ENCODE measurements around the gene POLG2.
"Not testable (repeated sequence)": the region's sequence is repeated elsewhere in the genome, so short reads cannot be mapped to it uniquely, and the experiment has no call there.

Gene POLG2

DNA sequence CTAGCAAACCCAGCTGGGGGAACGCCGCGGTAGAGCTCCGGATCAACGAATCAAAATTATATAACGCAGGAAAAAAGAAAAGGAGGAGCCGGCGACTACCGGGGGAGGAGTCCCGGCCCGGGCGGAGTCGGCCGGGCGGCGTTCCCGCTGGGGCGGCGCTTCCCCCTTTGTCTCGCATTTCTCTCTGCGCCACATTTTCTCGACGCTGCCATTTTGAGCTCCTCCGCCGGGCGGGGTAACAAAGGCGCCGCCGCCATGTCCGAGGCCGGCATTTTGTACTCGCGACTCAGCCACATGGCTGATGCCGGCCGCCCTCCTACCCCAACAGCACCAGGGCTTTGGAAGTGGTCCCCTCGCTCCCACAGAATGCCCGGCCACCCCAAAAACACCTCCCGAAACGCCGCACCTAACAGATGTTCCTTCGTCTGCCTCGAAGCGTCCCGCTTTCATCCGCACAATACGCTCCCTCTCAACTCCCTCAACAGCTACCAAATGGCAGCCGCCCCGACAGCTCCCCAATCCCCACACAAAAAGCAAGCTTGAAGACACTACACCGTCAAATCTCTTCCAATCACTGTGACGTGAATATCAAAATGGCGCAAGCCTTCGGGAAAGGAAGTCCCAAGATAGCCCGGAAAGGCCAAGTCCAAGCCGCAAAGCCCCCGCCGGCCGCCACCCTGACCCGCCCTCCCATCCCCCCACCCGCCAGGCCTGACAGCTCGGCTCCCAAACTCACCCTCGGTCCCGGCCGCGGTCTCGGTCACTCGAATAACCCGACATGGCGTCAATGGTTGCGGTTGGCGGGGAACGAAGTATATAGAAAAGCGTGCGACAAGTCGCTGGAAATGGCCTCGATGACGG is 8.7 kb upstream of the POLG2 start:
- DNase-seq (ENCODE audit: low spot score): peak; percentile 86

GRCh38 chr17:64504769-64505339 is 8.0 kb upstream of the POLG2 start:
- no peak for DNase-seq (ENCODE audit: low spot score)

DNA sequence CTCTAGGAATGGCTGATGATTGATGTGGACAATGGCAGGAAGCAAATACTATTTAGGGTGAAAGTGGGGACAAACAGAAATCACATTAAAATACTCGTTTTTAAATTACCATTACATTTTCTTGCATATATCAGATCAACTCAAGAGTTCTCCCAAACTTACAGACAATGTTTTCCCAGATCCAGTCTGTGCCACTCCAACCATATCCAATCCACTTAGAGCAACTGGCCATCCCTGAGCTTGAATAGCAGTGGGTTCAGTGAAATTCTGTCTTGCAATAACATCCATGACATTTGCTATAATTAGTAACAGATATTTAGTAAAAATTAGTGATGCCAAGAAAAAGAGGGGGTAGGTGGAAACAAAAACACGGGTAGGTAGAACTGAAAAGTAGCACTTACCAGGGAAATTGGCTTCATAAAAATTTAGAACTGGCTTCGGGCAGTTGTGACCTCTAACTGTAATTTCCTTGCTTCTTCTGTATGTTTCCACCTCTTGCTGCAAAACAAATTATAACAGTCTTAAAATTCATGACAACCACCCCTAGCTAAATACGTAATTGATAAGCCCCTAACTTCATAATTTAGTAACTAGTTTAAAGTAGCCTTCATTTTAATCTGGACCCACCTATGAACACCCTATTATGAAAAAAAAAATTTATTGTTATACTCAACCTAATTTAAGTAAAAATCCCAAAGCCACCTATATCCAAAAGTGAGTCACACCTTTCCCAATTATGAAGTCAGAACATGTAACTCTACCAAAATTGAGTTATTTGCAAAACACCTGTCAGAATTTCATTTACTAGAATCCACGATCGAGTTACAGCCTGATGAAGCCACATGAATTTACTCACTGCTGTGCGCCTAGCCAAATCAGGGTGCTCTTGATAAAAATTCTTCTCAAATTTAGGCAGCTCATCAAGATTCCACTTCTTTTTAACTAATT is 7.2 kb upstream of the POLG2 start:
- no peak for DNase-seq (ENCODE audit: low spot score)

- DNase-seq (ENCODE audit: low spot score): no peak
These were observed 6.5 kb upstream of the POLG2 start for GRCh38 chr17:64503341-64503740.

- DNase-seq (ENCODE audit: low spot score): peak; percentile 7
These were observed 6.0 kb upstream of the POLG2 start for GRCh38 chr17:64502809-64503208.

DNA sequence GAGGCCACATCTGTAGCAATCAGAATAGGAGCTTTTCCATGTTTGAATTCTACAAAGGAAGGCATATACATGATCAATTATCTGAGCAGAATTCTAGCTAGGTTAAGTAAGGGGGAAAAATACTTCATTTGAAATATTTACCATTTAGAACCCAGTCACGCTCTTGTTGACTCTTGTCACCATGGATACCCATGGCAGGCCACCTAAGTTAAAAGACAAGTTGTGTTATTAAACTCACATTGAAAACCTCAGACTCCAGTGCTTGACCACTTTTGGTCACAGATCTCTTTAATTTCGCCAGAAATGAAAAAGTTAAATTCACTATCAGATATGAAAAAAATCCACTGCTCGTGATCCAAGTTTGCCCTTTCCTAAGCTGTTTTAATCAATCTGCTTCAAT is 5.2 kb upstream of the POLG2 start:
- DNase-seq (ENCODE audit: low spot score): no peak

GRCh38 chr17:64500862-64501765 is 4.3 kb upstream of the POLG2 start:
- peak; percentile 3 for DNase-seq (ENCODE audit: low spot score)

- peak; percentile 7 for DNase-seq (ENCODE audit: low spot score)
These were observed 3.6 kb upstream of the POLG2 start for GRCh38 chr17:64500487-64500859.

- peak; percentile 28 for DNase-seq (ENCODE audit: low spot score)
These were observed 3.1 kb upstream of the POLG2 start for GRCh38 chr17:64499805-64500486.

- DNase-seq (ENCODE audit: low spot score): peak; percentile 35
These were observed 1.7 kb upstream of the POLG2 start for GRCh38 chr17:64498308-64499203.

- no peak for DNase-seq (ENCODE audit: low spot score)
These were observed 746 bp upstream of the POLG2 start for GRCh38 chr17:64497565-64498035.

GRCh38 chr17:64496348-64496785 is 487 bp downstream of the POLG2 start:
- DNase-seq (ENCODE audit: low spot score): peak; percentile 39

DNA sequence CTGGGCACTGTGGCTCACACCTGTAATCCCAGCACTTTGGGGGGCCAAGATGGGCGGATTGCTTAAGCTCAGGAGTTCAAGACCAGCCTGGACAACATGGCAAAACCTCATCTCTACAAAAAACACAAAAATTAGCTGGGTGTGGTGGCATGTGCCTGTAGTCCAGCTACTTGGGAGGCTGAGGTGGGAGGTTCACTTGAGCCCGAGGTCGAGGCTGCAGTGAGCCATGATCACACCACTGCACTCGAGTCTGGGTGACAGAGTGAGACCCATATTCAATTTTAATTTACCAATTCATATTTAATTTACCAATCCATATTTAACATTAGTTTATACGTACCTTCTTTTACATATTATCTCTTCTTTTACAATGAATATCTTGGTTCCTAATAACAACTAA is 1.6 kb downstream of the POLG2 start:
- DNase-seq (ENCODE audit: low spot score): not testable (repeated sequence)

DNA sequence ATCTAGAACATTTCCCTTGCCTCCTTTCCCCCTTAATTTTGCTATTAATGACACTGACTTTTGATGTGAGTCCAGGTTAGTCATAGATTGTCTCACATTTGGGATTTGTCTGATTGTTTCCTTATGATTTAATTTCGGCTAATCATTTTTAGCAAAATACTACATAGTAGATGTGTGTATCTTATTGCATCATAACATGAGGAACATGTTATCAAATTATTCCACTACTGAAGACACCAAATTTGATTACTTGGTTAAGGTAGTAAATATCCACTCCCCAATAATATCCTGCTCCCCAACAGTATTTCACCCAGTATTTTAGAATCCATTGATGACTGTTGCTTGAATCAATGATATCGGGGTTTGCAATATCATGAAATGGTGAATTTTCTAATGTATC is 2.7 kb downstream of the POLG2 start:
- DNase-seq (ENCODE audit: low spot score): no peak

DNA sequence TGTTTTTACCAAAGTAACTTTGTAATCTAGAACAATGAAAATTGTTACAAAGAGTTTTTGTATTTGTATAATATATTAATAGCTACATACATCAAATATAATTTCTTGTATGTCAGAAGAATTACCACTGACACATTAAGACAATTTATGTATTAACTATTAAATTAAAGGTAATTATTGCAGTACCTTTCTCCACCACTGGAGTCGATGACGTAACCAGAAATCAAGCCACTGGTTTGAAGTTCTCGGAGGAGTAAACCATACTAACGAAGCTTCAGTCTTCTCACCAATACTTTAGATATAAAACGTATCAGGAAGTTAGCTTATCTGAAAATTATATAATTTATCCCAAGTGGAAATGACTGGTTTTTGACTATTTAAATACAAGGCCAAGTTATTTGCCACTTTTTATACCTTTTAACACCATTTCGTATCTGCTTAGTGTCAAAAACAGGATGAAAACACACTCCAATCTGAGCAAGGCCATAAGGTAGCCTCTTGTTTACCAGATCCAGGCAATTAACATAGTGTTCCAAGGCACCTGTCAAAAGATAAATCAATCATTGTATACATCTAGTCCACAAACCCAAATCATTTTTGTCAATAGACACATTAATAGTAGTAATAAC is 4.3 kb downstream of the POLG2 start:
- no peak for DNase-seq (ENCODE audit: low spot score)

- DNase-seq (ENCODE audit: low spot score): peak; percentile 61
These were observed 4.9 kb downstream of the POLG2 start for GRCh38 chr17:64491994-64492393.

DNA sequence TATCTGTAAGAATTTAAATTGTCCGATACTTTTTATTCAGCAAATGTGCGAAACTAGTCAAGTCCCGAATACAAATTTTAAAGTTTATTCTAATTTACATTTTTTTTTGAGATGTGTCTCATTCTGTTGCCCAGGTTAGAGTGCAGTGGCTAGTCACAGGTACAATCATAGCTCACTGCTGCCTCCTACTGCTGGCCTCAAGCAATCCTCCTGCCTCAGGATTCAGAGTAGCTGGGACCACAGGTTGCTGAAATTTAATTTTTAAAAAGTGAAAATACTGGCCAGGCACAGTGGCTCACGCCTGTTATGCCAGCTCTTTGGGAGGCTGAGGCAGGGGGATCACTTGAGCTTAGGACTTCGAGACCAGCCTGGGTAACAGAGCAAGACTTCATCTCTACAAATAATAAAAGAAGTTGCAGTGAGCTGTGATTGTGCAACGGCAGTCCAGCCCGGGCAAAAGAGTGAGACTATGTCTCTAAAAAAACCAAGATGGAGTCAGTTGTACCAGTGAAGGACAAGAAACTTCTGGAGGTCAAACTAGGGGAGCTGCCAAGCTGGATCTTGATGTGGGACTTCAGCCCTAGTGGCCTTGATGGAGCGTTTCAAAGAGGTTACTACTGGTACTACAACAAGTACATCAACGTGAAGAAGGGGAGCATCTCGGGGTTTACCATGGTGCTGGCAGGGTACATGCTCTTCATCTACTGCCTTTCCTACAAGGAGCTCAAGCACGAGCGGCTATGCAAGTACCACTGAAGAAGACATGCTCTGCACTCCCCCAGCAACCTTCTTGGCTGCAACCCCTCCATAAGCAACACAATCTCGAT is 5.6 kb downstream of the POLG2 start:
- DNase-seq (ENCODE audit: low spot score): peak; percentile 52

GRCh38 chr17:64488301-64488700 is 8.6 kb downstream of the POLG2 start:
- no peak for DNase-seq (ENCODE audit: low spot score)
